HG02884 (cell line): ENCODE data around the gene TRIM8.

Experiments used
- ATAC-seq: cut with Tn5 transposase; IDR thresholded peaks from one replicate; pipeline ENCODE4 v1.9.1; 2021; ENCODE audit warnings: mild to moderate bottlenecking, moderate library complexity; ENCODE audit not compliant: unreplicated experiment

Gene TRIM8

DNA sequence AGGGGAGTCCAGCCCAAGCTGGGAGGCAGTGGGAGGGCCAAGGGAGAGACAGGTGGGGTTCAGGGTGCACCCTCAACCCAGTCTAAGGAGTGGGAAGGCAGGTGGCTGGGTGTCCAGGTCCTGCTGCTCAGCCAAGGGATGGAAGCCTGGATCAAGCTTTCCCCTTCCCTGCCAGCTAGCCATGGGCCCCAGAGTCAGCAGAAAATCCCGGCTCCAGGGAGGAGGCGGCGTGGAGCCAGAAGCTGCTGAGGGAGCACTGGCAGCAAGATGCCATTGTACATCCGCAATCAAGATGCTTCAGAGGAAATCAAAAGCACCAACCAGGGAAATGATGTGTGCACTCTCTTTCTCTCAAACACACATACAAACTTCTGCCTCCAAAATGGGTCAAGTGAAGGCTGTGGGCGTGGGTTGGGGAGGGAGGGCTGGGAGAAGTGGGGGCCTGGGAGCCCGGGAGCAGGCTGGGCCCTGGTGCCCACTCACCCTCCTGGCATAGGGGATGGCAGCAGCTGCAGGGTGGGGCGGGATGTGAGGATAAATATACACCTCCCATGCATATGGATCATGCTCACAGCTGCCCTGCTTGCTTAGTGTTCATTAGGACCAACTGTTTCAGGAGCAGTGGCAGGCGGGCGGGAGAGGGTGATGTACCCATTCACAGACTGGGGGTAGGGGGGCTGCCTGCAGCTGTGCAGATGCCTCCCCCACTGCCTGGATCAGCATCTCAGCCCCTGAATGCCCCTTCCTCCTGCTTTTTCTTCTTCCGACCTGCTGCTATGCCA is 24.2 kb downstream of the TRIM8 start:
- ATAC-seq = no peak

DNA sequence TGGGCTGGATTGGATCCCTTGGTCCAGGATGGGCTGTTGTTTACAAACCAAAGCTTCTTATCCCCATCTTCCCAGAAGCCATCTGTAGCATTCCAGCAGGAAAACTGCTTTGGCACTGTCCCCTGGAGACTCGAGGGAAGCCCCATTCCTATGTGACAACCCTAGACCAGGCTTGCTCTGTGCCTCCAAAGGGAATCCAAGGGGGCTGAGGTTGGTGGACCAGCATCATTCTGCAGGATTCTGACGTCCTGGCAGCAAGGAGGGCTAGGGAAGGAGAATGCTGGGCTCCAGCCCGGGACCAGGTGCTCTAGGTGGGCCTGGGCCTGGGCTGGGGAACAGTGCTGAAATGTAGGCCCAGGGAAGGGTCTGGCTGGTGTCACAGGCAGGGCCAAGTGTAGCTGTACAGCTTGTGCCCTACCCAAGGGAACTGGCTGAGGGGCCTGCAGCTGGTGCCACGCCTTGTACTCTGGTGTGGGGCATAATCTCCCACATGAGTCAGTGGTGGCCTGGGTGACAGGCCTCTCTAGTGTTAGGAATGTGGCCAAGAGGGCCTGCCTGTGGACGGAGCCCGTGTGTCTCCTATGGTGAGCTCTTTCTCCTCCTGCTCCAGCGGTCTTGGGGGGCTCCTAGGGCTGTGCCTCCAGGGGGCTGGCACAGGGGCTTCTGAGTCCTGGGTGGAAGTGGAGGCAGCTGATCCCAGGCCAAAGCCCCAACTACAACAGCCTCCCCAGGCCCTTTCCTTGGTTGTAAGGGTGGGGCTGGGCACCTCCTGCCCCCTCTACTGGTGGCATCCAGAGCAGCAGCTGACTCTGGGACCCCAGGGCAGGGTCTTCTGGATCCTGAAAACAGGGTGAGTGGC is 25.2 kb downstream of the TRIM8 start:
- no peak for ATAC-seq

DNA sequence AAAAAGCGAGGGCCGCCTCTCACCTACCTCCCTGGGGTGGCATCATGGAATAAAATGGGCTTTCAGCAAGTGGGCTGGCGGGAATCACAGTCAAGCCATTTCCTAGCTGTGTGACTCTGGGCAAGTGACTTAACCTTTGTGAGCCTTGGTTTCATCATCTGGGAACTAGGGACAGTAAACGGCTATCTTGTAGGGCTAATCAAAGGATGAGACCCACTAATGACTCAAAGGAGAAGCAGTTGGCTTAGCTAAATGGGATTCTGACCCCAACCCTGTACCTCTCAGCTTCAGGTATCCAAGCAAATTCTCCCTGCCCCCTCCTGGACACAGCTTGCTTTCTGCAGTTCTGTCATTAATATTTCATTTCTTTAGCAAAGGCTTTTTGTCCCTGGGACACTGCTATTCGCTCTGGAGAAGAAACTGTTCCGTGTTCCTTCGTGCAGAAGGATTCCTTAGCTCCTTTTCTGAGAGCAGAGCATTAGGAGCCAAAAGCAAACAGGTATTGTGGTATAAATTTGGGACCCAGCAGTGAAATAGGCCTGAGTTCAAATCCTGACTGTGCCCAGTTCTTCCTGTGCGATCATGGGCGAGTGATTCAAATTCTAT is 25.9 kb downstream of the TRIM8 start:
- no peak for ATAC-seq

DNA sequence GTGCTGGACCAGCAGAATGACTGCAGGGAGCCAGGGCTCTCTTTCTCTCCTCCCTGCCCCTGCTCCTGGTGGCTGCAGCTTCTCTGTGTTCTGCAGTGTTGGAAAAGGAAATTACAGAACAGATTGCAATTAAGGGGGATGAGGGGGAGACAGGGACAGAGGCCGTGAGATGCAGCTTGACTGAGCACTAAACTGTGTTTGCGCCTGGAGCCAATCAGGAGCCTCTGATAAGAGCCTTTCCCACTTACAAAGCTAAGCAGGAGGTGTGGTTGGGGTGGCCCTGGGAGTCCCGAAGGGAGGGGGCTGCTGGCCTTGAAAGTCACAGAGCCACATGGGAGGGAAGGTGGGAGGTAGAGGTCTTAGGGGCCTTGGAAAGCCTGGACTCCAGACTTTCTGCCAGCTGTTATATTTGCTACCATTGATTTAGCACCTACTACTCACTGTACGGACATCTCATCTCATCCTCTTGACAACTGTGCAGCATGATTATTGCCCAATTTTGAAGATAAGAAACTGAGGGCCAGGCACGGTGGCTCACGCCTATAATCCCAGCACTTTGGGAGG is 26.7 kb downstream of the TRIM8 start:
- no peak for ATAC-seq

DNA sequence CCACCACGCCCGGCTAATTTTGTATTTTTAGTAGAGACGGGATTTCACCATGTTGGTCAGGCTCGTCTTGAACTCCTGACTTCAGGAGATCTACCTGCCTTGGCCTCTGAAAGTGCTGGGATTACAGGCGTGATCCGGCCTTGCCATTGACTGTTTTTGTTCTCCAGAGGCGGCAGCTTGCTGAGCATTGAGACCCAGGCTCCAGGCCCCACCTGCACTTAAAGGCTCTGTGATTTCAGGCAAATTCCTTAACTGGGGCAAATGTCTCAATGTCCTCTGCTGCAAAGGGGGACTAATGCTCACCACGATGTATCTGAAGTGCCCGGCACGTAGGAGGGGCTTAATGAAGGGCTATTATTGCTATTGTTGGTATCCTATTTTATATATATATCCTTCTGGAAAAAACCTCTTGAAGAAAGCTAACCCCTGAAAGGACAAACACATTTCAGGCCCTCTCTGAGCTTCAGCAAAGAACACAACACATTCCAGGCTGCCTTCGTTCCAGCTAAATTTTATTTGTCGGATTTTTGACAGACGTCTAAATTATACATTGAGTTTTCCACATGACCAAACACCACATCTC is 29.0 kb downstream of the TRIM8 start:
- ATAC-seq = no peak

DNA sequence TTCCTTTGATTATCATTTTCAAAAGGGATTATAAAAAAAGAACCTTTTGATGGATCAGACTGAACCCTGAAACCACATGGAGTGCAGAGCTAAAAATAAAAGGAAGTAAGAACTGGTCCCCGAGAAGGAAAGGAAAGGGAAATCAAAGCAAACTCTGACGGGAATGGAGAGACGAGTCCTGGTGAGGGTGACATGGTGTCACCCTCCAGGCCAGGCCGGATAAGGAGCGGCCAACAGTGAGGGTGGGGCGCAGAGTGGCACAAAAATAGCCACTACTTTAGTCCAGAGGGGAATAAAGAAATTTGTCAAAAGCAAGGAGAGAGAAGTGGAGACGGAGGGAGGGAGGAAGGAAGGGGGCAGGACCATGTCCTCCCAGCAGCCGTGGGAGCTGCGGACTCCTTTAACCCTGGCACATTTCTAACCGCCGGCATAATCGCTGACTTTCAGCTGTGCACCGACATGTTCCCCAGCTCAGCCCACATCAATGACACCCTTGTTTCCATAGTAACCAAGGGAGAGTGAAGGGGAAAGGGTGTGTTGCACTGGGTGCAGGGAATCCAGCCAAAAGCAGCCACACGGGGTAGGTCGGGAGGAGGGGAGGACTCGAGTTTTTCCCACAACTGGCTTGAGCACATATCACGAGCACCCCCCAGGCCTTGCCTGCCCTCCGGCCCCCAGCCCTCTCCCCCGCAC is 29.7 kb downstream of the TRIM8 start:
- ATAC-seq = no peak

DNA sequence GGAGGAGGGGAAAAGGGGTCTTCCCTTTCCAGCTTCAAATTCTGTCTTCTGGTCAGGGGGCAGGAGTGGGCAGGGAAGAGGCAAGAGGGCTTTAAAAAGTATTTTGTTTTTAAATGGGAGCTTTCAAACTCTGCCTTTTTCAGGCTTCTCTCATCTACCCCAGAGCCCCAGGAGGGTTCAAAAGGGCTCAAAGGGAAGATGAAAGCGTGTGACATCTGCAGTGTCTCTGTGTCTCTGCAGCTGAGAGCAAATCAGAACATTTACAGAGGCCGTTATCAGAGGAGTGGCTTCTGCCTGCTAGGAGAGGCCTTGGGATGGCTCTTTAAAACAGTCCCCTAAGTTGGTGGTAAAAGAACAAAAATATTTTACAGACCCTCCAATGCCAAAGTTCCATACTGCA is 30.3 kb downstream of the TRIM8 start:
- ATAC-seq = no peak

DNA sequence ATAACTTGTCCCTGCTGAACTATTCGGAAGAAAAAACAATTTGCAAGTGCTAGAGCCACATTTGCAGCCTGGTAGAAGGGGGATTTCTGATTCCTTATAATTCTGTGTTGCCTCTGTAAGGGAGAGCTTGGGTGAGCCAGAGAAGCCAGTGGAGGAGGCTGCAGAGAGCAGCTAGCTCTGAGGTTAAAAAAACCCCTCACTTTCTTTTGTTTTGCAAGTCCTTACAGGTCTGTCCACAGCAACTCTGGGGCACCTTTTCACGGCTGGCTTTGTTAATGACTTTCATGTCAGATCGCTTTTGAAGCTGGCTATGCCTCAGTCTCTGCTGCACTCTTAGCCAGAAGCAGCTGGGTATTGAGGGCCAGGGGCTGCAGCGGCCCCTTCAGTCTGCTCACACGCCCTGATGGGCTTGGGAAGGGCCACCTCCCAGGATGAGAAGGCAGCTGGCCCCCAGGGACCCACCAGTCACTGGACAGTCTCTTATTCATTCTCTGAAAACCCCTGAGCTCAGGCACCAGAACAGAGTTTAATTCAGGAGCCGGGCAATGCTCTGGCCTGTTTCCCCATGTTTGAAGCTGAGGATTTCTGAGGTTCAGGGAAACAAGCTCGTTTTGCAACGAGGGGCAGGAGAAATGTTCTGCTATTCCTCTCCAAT is 30.9 kb downstream of the TRIM8 start:
- ATAC-seq = no peak

DNA sequence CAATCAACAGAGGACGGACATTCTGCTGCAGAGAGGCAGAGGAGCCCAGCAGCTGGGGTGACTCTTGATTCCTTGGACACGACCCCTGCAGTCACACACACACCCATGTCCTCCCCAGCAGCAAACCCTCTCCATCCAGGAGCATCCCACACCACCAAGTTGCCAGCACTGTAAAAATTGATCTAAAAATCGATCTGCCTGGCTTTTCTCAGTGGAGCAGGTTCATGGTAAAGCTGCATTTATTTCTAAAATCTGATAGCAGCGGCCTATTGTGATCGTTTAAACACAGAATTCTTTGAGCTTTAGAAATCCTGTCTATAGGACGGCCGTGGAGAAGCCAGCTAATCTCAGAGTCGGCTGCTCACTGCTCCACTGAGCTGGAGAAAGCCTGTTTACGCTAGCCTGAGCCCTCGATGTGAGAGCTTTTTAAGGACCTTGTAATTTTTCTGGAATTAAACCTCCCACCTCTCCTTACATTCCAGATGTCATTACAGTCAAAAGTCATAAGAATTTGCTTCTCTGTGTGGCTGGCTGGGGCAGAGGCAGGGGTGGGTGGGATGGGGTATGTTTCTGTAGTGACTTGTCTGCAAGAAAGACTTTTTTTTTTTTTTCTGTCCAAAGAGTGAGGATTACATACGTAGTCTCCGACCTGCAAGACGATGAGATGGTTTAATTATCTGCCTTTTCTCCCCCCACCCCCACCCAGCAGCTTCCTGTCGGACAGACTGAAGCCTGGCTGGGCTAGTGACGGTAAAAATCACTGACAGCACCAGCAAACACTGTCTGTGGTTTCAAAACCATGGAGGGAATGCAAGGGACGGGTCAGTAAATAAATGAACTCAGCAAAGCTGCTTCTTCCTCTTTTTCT is 31.6 kb downstream of the TRIM8 start:
- no peak for ATAC-seq

DNA sequence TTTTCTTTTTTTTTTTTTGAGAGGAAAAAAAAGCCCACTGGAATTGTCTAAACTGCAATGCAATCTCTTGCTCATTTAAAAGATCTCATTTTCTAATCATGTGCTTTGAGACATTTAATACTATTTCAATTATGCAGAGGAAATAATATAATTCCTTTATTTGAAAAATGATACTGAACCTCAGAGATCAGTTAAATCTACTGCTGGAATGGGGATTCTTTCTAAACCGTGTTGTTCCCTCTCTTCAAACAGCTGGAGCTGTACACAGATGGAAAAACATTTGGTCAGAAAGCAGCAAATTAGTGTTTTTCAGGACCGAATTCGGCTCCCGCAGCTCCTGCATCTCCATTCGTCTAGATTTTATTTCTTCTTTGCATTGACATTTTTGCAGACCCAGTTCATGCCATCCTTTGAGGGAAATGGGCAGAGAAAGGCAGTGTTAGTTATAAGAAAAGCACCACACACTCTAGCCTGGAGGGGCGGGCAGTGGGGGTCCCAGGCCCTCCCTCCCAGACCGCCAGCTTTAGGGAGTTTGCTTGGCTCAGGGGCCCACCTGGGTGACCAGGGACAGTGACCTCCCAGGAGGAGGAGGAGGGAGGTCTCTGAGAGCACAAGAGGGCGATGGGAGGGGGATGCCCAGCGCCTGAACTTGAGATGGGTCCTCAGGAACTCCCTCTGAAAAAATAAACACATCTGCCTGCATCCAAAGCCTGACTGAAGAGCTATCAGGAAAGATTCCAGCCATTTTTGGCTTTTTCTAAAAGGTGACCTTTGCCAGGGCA is 32.4 kb downstream of the TRIM8 start:
- ATAC-seq = no peak

DNA sequence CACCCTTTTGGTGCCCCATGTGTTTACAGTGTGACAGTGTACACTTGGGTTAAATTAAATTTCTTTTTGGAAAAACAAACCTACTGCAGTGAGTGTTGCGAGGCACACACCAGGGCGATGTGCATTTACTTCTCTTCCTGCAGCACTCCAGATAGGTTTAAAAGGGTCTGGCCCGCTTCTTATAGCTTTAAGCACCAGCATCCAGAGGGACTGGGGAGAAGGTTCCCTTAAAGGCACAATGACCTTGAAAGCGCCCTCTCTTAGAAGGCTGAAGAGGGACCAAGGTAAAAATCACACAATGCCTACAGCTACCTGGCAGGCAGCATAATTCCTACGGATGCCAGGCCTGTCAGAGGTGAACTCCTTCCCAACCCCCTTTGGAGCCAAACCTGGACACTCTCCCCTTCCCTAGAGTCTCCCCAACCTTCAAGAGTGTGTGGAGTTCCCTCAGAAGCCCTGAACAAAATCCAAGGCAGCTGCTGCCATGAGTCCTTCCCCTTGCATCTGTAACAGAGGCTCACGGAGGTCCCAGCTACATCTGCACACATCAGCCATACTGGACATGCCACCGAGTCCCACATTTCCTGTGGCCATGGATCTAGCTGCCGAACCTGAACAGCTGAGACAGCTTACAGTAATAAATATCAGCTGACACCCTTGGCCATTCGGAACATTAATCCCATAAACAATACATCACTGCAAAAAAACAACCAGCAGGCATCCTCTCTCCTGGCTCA is 33.2 kb downstream of the TRIM8 start:
- no peak for ATAC-seq

DNA sequence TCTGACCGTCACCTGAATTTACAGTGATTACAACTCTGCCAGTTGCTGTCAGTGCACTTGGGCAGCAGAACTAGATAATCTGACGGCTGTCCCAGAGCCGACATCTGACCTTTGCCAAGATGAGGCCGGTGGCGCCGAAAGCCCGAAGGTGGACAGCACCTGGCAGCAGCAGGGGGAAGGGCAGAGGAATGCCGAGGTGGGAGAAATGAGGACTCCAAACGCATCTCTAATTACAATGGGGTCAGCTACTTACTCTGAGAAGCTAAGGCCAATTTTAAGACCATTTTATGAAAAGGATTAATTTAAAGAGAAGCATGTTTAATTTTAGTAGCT is 33.8 kb downstream of the TRIM8 start:
- ATAC-seq = no peak

DNA sequence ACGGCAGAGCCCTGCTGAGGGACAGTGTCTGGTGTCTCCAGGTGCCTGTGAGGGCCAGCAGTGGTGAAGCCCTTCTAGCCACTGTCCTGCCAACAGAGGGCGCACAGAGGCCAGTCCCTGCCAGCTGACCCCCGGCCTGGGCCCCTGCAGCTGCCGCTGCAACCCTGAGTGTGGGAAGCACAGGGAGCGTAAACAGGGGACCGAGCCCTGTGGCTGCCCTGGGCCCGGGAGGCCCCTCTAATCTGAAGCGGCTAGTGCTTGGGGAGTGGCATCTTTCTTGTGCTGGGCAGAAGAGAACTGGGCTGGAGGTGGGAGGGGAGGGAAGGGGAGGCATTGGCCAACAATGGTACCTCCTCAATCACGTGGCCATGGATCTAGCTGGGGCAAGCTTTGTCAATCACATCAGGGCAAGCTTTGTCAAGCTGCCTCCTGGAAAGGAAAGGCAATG is 34.6 kb downstream of the TRIM8 start:
- ATAC-seq = no peak

DNA sequence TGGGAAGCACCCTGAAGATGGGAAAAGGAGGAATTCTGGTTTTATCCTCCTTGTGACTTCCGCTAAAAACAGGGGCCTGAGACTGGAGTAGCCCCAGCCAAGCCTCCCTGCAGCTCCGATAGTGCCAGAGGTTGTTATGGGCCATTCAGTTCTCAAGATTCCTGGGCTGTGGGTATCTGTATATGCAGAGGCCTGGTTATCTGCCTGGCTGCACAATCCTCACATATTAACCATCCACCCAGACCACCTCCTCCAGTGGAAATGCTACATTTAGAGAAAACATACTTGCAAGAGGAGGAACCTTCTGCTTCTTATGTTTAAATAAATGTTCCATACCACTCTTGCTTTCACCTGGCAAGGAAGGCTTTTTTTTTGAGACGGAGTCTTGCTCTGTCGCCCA is 35.3 kb downstream of the TRIM8 start:
- ATAC-seq = no peak

DNA sequence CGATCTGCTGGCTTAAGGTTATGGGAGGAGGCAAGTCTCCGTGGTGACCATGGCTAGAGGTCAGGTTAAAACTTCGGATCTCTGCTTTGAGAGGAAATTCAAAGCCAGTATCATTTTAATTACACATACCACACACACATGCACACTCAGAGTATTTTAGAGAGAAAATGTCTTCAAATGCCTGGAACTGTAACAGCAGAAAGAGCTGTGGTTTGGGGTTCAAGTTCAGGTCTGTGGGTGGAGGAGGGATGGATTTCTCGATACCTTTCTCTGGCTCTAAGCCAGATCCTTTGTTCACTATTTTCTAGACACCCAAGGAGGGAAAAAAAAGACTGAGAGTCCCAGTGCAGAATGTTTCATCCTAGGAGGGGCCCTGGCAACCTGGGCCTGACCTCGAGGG is 37.4 kb downstream of the TRIM8 start:
- no peak for ATAC-seq

DNA sequence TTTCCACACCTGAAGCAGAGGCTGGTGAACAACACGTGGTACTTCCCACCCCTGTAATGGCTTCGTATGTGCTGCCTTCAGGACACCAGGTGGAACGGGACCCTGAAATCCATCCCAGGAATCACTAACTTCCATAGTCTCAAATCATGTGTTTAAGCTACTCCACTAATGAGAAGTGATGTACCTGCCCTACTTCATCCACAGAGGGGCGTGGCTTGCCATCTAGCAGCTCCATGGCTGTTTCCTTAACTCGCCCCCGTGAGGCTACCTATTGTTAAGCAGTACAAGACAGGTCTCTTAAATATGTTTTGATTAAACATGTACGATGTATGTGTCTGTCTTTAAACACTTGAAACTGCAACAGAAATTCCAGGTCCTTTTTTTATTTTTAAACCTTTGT is 38.1 kb downstream of the TRIM8 start:
- no peak for ATAC-seq

DNA sequence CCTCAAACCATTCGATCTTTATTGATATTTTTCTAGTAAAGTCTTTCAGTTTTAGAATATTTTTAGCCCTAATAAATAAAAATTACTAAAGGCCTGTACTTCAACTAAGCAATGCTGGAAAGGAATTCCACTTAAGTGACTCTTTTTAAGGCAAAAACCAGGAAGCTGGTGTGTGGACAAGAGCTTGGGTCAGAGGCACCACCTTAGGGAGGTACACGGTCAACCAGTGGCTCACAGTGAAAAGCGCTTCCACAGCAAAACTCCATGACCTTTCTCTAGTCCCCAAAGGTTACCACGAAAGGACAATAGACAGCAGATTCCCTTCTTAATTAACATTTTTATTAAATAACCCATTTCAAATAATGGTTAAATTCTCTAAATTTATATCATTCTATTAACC is 38.7 kb downstream of the TRIM8 start:
- no peak for ATAC-seq

DNA sequence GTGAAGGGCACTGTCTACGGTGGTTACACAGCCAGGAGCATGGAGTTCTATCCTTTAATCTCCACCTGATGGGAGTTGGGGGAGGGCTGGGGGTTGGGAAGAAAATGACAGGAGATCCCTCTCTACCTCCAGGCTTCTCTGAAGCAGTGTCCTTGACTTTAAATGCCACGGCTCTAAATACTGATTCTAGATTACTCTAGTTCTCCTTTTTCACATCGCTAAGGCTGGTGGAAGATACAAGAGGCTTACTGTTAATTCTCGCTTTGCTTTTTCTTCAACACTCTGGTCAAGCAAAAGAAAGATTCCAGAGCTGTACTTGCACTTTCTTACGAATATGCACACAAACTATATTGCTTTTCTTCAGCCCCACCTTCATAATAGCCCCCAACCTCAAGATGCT is 39.5 kb downstream of the TRIM8 start:
- ATAC-seq = no peak
